SK-N-MC (cell line): ENCODE measurements around the gene B4GALNT4.

Experiments used
- DNase-seq: peaks from one replicate; pipeline ENCODE4 v3.0.0-alpha.2; 2011; ENCODE audit warnings: low read depth, low spot score
- H3K27ac ChIP-seq: fragments of 200-600 bp; sonication (generic); 2 replicates; pipeline ENCODE4 v1.5.1; 2016; ENCODE audit warnings: mixed run types
- H3K36me3 ChIP-seq: fragments of 200-600 bp; sonication (generic); 2 replicates; pipeline ENCODE4 v1.6.1; 2017; ENCODE audit warnings: antibody characterized with exemption, low read length, mixed read lengths; ENCODE audit not compliant: insufficient read depth
- H3K4me3 ChIP-seq: fragments of 200-600 bp; sonication (generic); 2 replicates; pipeline ENCODE4 v1.5.1; 2016
- H3K9ac ChIP-seq: fragments of 200-600 bp; sonication (generic); 2 replicates; pipeline ENCODE4 v1.8.0; 2017; ENCODE audit warnings: mixed run types, mixed read lengths; ENCODE audit not compliant: insufficient read length
- H3K9me3 ChIP-seq: fragments of 200-600 bp; sonication (generic); 2 replicates; pipeline ENCODE4 v1.6.1; 2017; ENCODE audit warnings: low read depth, mild to moderate bottlenecking, antibody characterized with exemption, low read length, moderate library complexity, mixed read lengths
- EZH2 ChIP-seq: fragments of 200-600 bp; sonication (generic); IDR thresholded peaks from one replicate; pipeline ENCODE4 v1.6.1; 2017; ENCODE audit warnings: antibody characterized with exemption
- FOXP2 ChIP-seq: optimal IDR thresholded peaks from 2 replicates; pipeline ENCODE3; 2011; ENCODE audit warnings: mild to moderate bottlenecking, moderate library complexity; ENCODE audit not compliant: insufficient read depth; ENCODE audit errors: extremely low read length, control extremely low read depth
- POLR2AphosphoS5 ChIP-seq: IDR thresholded peaks from 2 replicates; pipeline ENCODE4 v1.6.1; 2012; ENCODE audit warnings: mild to moderate bottlenecking, low read depth, low read length, borderline replicate concordance

B4GALNT4 gene

DNA sequence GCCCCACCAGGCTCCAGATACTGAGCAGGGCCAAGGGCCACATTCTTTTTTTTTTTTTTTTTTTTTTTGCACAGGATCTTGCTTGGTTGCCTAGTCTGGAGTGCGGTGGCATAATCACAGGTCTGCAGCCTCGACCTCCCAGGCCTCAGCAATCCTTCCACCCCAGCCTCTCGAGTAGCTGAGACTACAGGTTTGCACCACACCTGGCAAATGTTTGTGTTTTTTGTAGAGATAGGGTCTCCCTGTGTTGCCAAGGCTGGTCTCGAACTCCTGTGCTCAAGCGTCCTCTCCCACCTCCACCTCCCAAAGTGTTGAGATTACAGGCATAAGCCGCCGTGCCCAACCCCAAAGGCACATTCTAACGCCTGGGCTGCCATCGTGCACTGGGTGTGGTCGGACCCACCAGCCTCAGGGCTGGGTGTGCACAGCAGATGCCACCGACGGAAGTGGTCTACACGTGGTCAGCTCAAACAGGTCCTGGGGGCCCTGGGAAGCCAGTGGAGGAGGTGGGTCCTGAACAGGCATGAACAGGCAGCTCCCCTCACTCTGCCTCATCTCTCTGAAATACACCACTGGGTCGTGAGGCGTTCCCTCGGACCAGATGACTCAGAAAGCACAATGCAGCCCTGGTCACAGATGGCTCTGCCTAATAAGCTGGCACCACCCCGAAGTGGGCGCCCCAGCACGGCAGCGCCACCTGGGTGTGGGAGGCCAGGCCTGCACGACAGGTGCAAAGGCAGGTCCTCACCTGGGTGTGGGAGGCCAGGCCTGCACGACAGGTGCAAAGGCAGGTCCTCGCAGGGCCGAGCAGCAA is 5.1 kb upstream of the B4GALNT4 start:
- DNase-seq, result no peak
- Histone ChIP-seq H3K9ac (no peak overlapping the region), H3K9me3 (no peaks in the 10 kb centered on the region), H3K4me3 (no peak overlapping the region), H3K27ac (no peak overlapping the region), H3K36me3 (no peaks in the 10 kb centered on the region)
- TF ChIP-seq POLR2AphosphoS5, result no peak
- TF ChIP-seq FOXP2, result no peak
- no peak for TF ChIP-seq EZH2

DNA sequence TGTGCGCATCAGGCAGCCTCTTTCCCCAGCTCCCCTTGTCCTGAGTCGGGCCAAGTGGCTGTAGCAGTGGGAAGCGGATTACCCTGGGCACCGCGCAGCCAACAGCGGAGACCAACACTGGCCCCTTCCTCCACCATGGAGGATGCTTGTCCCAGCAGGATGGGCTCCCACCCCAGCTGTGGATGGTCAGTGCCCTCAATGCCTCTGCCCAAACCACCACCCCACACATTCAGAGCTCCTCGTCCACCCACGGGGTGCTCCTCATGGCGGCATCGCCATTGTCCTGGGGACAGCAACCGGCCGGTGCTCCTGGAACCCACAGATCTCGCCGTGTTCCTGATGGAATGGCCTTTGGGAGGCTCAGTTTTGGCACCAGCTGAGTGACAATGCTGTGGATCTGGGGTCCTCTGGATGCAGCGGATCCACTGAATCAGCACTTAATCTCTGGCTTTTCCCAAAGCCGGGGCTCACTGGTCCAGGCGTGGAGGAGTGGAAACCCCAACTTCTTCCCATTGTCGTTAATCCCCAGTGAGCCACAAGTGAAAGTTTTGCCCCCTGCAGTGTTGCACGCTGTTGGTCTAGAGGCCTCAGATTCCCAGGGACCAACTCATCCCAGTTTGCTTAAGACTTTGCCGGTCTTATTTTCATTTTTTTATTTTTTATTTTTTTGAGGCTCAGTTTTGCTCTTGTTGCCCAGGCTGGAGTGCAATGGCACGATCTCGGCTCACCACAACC is 4.1 kb upstream of the B4GALNT4 start:
- Histone ChIP-seq H3K9me3 (no peaks in the 10 kb centered on the region), H3K9ac (no peak overlapping the region), H3K4me3 (no peak overlapping the region), H3K36me3 (no peaks in the 10 kb centered on the region), H3K27ac (no peak overlapping the region)
- TF ChIP-seq FOXP2 (no peak), POLR2AphosphoS5 (no peak), EZH2 (no peak)
- DNase-seq, result no peak

DNA sequence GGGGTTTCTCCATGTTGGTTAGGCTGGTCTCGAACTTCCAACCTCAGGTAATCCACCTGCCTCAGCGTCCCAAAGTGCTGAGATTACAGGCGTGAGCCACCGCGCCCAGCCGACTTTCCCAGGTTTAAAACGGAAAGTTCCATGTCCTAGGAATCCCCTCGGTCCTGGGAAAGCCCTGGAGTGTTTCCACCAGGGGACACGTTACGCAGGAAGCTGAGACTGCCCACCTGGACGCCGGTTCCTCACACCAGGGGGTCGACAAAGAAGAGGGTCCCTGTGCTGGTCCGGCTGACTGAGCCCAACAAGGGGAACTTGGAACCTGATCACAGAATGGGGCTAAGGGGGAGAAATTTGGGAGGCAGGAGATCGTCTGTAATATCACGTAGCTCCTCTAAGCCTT is 3.5 kb upstream of the B4GALNT4 start:
- Histone ChIP-seq H3K9me3 (no peaks in the 10 kb centered on the region), H3K9ac (no peak overlapping the region), H3K4me3 (no peak overlapping the region), H3K27ac (no peak overlapping the region), H3K36me3 (no peaks in the 10 kb centered on the region)
- no peak for TF ChIP-seq FOXP2
- no peak for DNase-seq

GRCh38 chr11:367956-368413 is 1.3 kb upstream of the B4GALNT4 start:
- no peak overlapping the region for H3K4me3 ChIP-seq
- peaks cover 11% of the 10 kb centered on the region; the same call in 1 of the 2 replicates for H3K36me3 ChIP-seq
- no peak overlapping the region for H3K9ac ChIP-seq
- no peaks in the 10 kb centered on the region for H3K9me3 ChIP-seq
- H3K27ac ChIP-seq, result no peak overlapping the region
- no peak for TF ChIP-seq POLR2AphosphoS5
- no peak for TF ChIP-seq FOXP2
- TF ChIP-seq EZH2, result no peak
- no peak for DNase-seq

DNA sequence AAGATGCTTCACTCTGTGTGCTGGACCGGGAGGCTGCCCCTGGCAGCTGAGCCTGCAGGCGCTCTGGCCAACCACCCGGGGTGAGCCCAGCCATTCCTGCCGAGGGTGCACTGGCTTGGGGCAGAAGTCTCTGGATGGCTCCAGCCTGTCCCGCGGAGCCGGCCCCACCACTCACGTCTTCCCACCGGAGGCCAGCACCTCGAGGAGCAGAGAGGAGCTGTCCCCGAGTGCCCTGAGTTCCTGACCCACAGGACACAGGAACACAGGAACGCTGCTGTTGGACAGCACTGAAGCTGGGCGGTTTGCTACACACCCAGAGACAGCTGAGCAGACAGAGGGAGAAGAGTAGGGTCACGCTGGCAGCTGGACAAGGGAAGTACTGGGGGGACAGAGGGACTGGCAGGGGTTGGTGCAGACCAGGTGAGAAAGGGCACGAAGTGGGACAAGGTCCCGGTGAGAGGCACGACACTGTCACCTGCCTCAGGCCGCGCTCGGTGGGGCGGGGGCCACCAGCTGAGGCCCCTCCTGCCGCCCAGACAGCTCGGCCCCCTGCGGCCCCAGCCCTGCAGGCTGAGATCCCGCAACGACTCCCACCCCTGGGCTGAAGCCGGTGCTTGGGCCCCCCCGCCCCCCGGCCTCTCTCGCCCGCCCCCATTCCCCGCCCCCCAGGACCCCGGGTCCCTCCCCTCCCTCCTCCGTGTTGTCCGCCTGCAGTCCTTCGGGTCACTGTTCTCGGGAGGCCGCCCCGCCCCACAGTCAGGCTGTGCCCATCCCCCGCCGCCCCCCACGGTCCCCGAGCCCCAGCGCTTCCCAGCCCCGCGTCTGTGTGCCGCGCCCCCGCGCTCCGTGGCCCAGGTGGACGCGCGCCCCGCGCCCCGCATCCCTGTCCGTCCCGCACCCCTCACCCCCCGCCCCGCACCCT is 624 bp upstream of the B4GALNT4 start:
- peaks cover 18% of the 10 kb centered on the region; the same call in 1 of the 2 replicates for H3K36me3 ChIP-seq
- no peak overlapping the region for H3K9ac ChIP-seq
- H3K4me3 ChIP-seq, result peak overlapping the region; percentile 42
- H3K9me3 ChIP-seq, result no peaks in the 10 kb centered on the region
- DNase-seq, result no peak
- TF ChIP-seq FOXP2, result no peak
- TF ChIP-seq POLR2AphosphoS5, result no peak
- TF ChIP-seq EZH2, result no peak
- no peak overlapping the region for H3K27ac ChIP-seq

GRCh38 chr11:370070-370941 is 1.0 kb downstream of the B4GALNT4 start:
- no peaks in the 10 kb centered on the region for H3K9me3 ChIP-seq
- H3K36me3 ChIP-seq, result peaks cover 20% of the 10 kb centered on the region; the same call in 1 of the 2 replicates
- 0 out of 2 replicates have a peak overlapping the region, but pooled peaks have one; percentile 19 for H3K27ac ChIP-seq
- TF ChIP-seq EZH2 (no peak), POLR2AphosphoS5 (no peak), FOXP2 (no peak)
- no peak for DNase-seq
- H3K9ac ChIP-seq, result peak overlapping the region; percentile 68
- peak overlapping the region; percentile 79 for H3K4me3 ChIP-seq

DNA sequence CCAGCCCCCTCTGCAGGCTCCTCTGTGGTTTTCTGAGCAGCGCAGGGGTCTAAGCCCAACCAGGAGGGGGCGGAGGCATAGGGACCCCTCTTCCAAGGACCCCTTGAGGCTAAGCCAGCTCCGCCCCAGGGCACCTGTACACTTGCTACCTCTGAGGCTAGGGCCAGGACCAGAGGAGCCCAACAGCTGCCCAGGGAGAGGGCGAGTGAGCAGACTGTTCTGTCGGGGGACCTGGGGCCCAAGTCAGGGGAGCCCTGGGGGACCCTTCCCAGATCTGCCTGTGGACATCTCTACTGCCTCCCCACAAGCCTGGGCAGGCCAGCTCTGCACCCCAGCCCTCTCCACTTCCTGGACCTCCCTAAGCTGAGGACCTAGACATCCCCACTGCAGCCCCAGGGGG is 1.8 kb downstream of the B4GALNT4 start:
- H3K9ac ChIP-seq, result no peak overlapping the region
- TF ChIP-seq FOXP2 (no peak), POLR2AphosphoS5 (no peak), EZH2 (no peak)
- peaks cover 20% of the 10 kb centered on the region; the same call in 1 of the 2 replicates for H3K36me3 ChIP-seq
- H3K27ac ChIP-seq, result 0 out of 2 replicates have a peak overlapping the region, but pooled peaks have one; percentile 19
- H3K4me3 ChIP-seq, result peak overlapping the region; percentile 79; the same call in 1 of the 2 replicates
- H3K9me3 ChIP-seq, result no peaks in the 10 kb centered on the region
- DNase-seq, result no peak
